OCI-LY1 (cell line): ENCODE measurements around the gene S100A1.

Source experiments
- CTCF ChIP-seq: fragments of 200-600 bp; sonication (generic), shearing (Covaris generic); IDR thresholded peaks from 2 replicates; pipeline ENCODE4 v1.5.1; 2017; ENCODE audit warnings: mild to moderate bottlenecking, antibody characterized with exemption, low read length, moderate library complexity, mixed read lengths
- EZH2 ChIP-seq: fragments of 200-600 bp; sonication (generic), shearing (Covaris generic); IDR thresholded peaks from 2 replicates; pipeline ENCODE4 v1.8.0; 2017; ENCODE audit warnings: borderline replicate concordance, mixed run types, mild to moderate bottlenecking, antibody characterized with exemption, low read length, moderate library complexity, mixed read lengths

- TF ChIP-seq CTCF (no peak), EZH2 (no peak)
These were observed 20.9 kb upstream of the S100A1 start for GRCh38 chr1:153607381-153607780.
